Measurements from ENCODE around the gene SLC43A1.
A peak's percentile ranks its signal among the peaks of the same experiment; 100 is the strongest.

Gene SLC43A1

GRCh38 chr11:57527056-57527631 lies 11.6 kb upstream of the SLC43A1 start:
- DNase-seq, result peak; percentile 62

GRCh38 chr11:57523419-57523818 lies 7.9 kb upstream of the SLC43A1 start:
- no peak for DNase-seq

GRCh38 chr11:57521116-57521515 lies 5.6 kb upstream of the SLC43A1 start:
- no peak for DNase-seq

GRCh38 chr11:57516061-57516443 lies 550 bp upstream of the SLC43A1 start:
- DNase-seq, result no peak

DNA sequence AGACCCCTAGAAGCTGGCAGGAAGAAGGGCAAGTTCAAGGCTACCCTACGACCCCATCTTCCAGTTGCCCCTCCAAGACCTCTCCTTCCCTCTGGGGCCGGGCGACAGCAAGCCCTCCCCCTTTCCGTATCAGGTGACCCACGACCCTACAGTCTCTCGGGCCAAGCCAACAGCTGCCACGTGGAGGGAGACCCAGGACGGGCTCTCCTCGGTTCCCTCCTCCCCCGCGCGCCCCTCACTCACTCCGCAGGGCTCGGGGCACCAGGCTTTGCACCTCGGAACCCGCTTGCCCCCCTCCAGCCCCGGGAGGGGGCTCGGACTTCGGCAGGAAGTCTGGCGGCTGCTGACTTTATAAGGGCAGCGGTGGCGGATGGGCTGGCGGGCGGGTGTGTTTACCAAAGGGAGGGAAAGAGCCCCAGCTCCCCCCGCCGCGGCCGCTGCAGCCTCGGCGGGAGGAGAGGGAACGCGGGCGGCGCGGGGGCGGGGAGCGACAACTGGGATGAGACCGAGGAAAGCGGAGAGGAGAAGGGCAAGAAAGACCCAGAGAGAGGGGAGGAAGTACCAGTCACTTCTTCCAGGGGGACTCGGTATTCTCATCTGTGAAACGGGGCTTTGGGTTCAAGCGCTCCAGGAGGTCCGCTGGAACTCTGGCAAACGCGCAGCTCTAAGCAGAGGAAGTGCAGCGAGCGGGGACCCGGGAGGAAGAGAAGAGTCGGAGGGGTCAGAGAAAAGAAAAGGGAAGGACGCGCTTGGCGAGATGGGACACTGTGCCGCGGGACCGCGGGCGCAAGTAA lies 767 bp downstream of the SLC43A1 start:
- peak; percentile 22 for DNase-seq

DNA sequence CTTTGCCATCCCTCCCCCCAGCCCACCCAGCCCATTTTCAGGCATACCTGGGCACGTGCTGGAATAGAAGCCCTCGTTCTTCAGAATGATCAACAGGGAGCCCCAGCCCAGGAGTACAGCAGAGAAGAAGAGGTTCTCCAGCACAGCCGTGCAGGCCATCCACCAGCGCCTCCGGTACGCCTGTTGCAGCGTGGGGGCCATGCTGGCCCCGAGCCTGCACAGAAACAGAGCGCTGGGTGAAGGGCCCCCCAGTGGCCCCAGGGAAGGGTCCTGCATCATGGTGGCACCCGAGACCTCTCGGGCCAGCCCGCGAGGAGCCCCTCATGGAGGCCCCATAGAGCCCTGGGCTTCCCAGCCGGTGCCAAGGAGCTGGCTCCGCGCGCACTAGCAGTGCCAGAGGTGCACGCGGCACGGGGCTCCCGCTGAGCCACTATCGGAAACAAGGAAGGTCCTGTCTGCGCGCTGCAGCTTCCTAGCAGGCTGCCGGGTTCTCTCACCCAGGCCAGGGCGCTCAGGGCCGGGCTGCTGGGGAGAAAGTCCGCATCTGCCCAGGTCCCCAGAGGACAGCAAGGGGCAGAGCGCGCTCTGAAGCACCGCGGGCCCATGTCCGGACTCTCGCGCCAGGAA lies 1.5 kb downstream of the SLC43A1 start:
- DNase-seq, result peak; percentile 4

GRCh38 chr11:57513452-57513795 lies 2.1 kb downstream of the SLC43A1 start:
- no peak for DNase-seq

GRCh38 chr11:57512646-57513451 lies 2.7 kb downstream of the SLC43A1 start:
- no peak for DNase-seq

GRCh38 chr11:57511741-57512430 lies 3.6 kb downstream of the SLC43A1 start:
- no peak for DNase-seq

GRCh38 chr11:57508341-57509170 lies 6.9 kb downstream of the SLC43A1 start:
- DNase-seq, result no peak

GRCh38 chr11:57506522-57506921 lies 9.0 kb downstream of the SLC43A1 start:
- DNase-seq, result no peak

DNA sequence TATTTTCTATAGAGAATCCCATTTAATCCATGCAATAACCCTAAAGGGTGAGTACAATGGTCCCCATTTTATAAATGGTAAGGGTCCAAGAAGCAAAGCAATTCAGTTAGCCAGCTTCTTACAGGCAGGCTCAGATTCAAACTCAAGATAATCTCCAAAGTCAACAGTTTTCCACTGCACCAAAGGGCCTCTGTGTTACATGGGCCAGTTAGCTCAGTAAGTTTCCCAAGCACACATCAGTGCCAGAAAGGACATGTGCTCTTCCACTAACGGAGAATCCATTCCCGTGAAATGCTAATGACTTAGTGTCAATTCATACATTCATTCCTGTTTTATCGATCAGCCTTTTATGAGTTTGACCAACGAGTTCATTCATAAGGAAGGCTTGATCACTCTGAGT lies 11.0 kb downstream of the SLC43A1 start:
- no peak for DNase-seq

DNA sequence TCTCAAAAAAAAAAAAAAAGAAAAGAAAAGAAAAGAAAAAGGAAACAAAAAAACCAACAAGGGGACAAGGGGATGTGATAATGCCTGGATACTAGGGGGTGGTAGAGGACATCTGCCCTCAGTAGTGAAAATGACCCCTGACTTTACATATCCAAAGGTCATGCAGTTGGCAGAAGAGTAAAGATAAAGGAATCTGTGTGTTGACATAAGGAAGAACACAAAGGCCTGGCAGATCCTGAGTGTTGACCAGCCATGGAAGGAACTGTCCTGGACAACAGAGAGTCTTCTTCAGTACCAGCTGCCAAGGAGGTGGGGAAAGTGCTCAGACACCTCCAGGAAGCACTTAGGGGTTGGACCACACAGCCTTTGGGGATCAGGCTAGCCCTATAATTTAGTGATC lies 12.6 kb downstream of the SLC43A1 start:
- no peak for DNase-seq

GRCh38 chr11:57502376-57502775 lies 13.1 kb downstream of the SLC43A1 start:
- DNase-seq, result no peak

- no peak for DNase-seq
Measured at GRCh38 chr11:57501953-57502352, 13.5 kb downstream of the SLC43A1 start.

- no peak for DNase-seq
Measured at GRCh38 chr11:57500926-57501325, 14.6 kb downstream of the SLC43A1 start.

- DNase-seq, result no peak
Measured at GRCh38 chr11:57500515-57500914, 15.0 kb downstream of the SLC43A1 start.

DNA sequence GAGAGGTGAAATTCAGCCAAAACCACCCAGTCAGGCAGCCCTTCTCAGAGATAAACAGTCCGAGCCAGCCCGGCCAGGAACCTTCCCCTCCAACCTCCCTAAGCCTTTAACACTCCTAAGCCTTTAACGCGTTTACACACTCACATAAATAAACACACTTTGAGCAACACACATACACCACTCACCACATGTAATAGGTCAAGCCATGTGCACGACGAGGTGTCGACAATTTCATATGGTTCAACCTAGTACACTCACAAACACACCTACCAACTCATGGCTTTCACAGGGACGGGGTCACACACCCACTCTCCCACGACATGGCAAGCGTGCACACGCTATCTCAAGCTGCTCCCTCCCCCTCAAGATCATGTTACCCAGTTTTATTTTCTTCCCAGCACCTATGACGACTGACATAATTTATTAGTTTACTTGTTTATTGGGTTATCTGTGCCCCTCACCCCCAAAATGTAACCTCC lies 15.5 kb downstream of the SLC43A1 start:
- DNase-seq, result no peak

DNA sequence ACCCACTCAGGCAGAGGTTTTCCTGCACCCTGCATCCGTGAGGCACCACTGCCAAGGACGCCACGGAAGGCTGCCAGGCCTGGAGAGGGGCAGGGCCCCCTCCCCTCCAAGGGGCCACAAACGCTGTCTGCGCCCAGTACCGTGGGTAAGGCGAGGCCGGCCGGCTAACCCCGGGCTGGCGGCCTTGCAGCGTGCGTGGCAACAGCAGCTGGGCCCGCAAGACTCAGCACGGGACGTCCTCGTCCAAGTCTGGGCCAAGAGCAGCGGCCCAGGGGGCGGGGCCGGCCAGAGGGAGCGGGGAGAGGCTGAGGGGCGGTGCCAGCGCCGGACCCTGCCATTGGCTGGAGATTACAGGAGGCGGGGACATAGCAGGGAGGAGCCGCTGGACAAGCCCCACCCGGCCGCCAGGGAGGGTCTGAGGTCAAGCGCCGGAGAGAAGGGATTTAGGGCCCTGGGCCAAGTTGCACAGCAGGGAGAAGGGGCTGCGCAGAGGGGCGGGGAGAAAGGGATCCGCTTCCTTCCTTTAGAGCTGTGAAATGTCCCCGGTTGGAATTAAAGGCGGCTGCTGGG lies 16.0 kb downstream of the SLC43A1 start:
- DNase-seq, result no peak

DNA sequence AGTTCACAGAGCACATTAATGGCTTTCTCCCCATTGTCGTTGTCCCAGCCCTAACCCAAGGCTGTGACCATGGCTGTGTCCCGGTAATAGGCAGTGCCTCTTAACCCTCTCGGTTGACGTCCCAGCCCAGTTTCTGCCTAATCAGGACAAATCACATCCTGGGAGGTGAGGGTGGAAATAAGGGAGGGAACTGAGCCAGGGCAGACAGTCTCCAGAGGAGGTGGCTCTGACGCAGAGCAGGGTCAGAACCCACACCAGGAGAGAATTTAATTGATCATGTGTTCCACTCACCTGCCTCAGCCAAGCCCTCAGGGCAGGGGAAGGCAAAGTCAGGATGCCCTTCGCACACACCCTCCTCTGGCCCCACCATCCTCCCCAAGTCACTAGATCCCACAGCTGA lies 17.0 kb downstream of the SLC43A1 start:
- DNase-seq, result no peak
